Nephron (organoid): ENCODE data around the gene ZNF48.

ENCODE experiments used
- H3K27ac Mint-ChIP-seq, 3 experiments: 2 replicates each; pipeline ENCODE4 v1.8.0; 2020; ENCODE audit warnings: mixed read lengths in 3 of 3, mild to moderate bottlenecking in 2 of 3, moderate library complexity in 1 of 3
- H3K27me3 Mint-ChIP-seq: 2 replicates; pipeline ENCODE4 v1.8.0; 2021; ENCODE audit warnings: low read depth, mild to moderate bottlenecking, moderate library complexity, mixed read lengths
- H3K36me3 Mint-ChIP-seq: 2 replicates; pipeline ENCODE4 v1.8.0; 2020; ENCODE audit warnings: low read depth, mixed read lengths
- H3K4me1 Mint-ChIP-seq: 2 replicates; pipeline ENCODE4 v1.8.0; 2020; ENCODE audit warnings: mixed read lengths
- H3K4me3 Mint-ChIP-seq, 3 experiments: 2 replicates each; pipeline ENCODE4 v1.8.0; 2020; ENCODE audit warnings: mild to moderate bottlenecking in 3 of 3, mixed read lengths in 3 of 3, moderate library complexity in 2 of 3
- H3K9me3 Mint-ChIP-seq: 2 replicates; pipeline ENCODE4 v1.8.0; 2020; ENCODE audit warnings: mixed read lengths
- CTCF ChIP-seq, 3 experiments: fragments of 200-600 bp; sonication (generic); IDR thresholded peaks; one replicate each; pipeline ENCODE4 v1.5.0; 2021; ENCODE audit warnings: antibody characterized with exemption in 3 of 3; ENCODE audit not compliant: unreplicated experiment in 3 of 3

Gene ZNF48

GRCh38 chr16:30365200-30365599, 30.0 kb upstream of the ZNF48 start:
- no peak overlapping the region for H3K27ac Mint-ChIP-seq
- peak overlapping the region in 1 of 3 experiments; percentile 25 for H3K4me3 Mint-ChIP-seq
- TF ChIP-seq CTCF (IDR thresholded peaks at IDR 0.05; ENCODE audit: unreplicated experiment in 3 of 3) = no peak
- peaks cover 30% of the 10 kb centered on the region for H3K4me1 Mint-ChIP-seq
- H3K27me3 Mint-ChIP-seq = no peaks in the 10 kb centered on the region
- no peaks in the 10 kb centered on the region for H3K9me3 Mint-ChIP-seq
- H3K36me3 Mint-ChIP-seq = peaks cover 50% of the 10 kb centered on the region

- Mint-ChIP-seq H3K27ac (no peak overlapping the region), H3K36me3 (peaks cover 39% of the 10 kb centered on the region), H3K27me3 (no peaks in the 10 kb centered on the region), H3K4me3 (peak overlapping the region; percentile 91 to 94 (median 92)), H3K4me1 (peaks cover 36% of the 10 kb centered on the region), H3K9me3 (no peaks in the 10 kb centered on the region)
- TF ChIP-seq CTCF (IDR thresholded peaks at IDR 0.05; ENCODE audit: unreplicated experiment in 3 of 3) = no peak
Measured at GRCh38 chr16:30366511-30366910, 28.7 kb upstream of the ZNF48 start.

GRCh38 chr16:30367349-30368009, 27.7 kb upstream of the ZNF48 start:
- no peaks in the 10 kb centered on the region for H3K27me3 Mint-ChIP-seq
- no peak for TF ChIP-seq CTCF (IDR thresholded peaks at IDR 0.05; ENCODE audit: unreplicated experiment in 3 of 3)
- H3K27ac Mint-ChIP-seq = peak overlapping the region in 2 of 3 experiments; percentile 65 to 72
- peaks cover 37% of the 10 kb centered on the region for H3K4me1 Mint-ChIP-seq
- H3K4me3 Mint-ChIP-seq = peak overlapping the region; percentile 91 to 94 (median 92)
- H3K9me3 Mint-ChIP-seq = no peaks in the 10 kb centered on the region
- peaks cover 35% of the 10 kb centered on the region for H3K36me3 Mint-ChIP-seq

GRCh38 chr16:30368122-30368791, 27.0 kb upstream of the ZNF48 start:
- no peaks in the 10 kb centered on the region for H3K9me3 Mint-ChIP-seq

GRCh38 chr16:30368792-30369090, 26.5 kb upstream of the ZNF48 start:
- peaks cover 43% of the 10 kb centered on the region for H3K4me1 Mint-ChIP-seq
- no peak for TF ChIP-seq CTCF (IDR thresholded peaks at IDR 0.05; ENCODE audit: unreplicated experiment in 3 of 3)
- H3K4me3 Mint-ChIP-seq = peak overlapping the region; percentile 91 to 94 (median 92)
- H3K9me3 Mint-ChIP-seq = no peaks in the 10 kb centered on the region
- peaks cover 25% of the 10 kb centered on the region for H3K36me3 Mint-ChIP-seq
- H3K27me3 Mint-ChIP-seq = no peaks in the 10 kb centered on the region
- peak overlapping the region in 2 of 3 experiments; percentile 65 to 68 for H3K27ac Mint-ChIP-seq

More at GRCh38 chr16:30368122-30368791, 27.0 kb upstream of the ZNF48 start:
- Mint-ChIP-seq H3K27me3 (no peaks in the 10 kb centered on the region), H3K36me3 (peaks cover 30% of the 10 kb centered on the region), H3K4me3 (peak overlapping the region; percentile 91 to 94 (median 92)), H3K27ac (peak overlapping the region; percentile 65 to 72 (median 68)), H3K4me1 (peaks cover 43% of the 10 kb centered on the region)
- TF ChIP-seq CTCF (IDR thresholded peaks at IDR 0.05; ENCODE audit: unreplicated experiment in 3 of 3) = no peak
